GM19238 (cell line): ENCODE data around the gene EGFL7.

ENCODE experiments used
- DNase-seq: peaks from one replicate; pipeline ENCODE4 v3.0.0; 2011; ENCODE audit warnings: low spot score; ENCODE audit not compliant: insufficient read length

Gene EGFL7

DNA sequence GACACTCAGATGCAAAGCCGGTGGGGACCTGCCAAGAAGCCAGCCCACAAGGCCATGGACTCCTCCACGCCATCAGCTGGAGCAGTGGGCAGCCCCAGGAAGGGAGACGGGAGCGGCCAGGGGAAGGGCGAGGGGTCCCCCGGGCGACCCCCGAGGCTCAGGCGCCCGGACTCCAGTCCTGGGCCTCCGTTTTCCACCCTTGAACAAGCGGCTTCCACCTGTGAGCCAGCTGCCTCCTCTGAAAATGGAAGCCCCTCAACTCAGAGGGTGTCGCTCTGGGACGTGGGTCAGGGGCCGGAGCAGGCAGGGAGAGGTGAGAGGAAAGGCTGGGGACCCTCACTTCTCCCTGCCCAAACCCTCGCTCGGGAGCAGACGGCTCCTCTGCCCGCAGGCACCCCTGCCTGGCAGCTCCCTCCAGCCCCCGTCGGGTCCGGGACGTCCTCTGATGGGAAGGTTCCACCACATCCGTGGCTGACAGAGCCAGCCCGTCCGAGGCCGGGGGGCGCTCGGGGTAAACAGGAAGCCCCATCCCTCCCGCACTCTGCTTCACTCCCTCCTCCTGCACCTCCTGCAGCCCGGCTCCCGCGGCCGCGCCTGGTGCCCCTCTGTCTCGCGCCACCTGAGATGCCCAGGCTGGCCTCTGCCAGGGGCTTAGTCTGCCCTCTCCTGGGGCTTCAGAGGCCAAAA is 3.7 kb upstream of the EGFL7 start:
- no peak for DNase-seq

GRCh38 chr9:136659861-136660784 is 2.6 kb upstream of the EGFL7 start:
- no peak for DNase-seq

DNA sequence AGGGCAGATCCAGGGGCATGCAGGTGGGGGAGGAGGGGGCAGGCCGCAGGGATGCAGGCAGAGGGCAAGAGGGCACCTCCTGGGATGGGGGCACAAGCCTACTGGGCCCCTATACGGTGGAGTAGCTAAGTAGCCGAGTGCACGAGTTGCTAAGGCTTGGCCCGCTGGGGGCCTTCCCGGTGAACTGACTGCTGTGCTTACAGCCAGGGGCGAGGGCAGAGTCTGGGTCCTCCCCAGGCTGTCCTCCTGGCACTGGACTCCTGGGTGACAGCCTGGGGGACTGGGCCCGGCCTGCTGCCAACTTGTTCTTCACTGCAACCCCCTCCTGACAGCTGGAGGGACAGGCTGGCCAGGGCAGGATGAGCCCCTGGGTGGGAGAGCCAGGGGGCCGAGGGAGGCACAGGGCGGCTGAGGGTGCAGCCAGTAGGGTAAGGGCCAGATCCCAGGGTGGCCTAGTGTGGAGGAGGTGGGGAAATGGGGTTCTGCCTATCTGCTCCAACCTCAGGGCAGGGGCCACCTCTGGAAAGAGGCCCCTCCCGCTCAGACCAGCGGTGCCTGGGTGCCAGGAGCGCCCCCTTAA is 1.7 kb upstream of the EGFL7 start:
- DNase-seq = no peak

GRCh38 chr9:136661641-136662325 is 933 bp upstream of the EGFL7 start:
- no peak for DNase-seq

GRCh38 chr9:136662326-136662655 is 425 bp upstream of the EGFL7 start:
- DNase-seq = no peak

GRCh38 chr9:136664000-136664915 is 1.5 kb downstream of the EGFL7 start:
- no peak for DNase-seq

DNA sequence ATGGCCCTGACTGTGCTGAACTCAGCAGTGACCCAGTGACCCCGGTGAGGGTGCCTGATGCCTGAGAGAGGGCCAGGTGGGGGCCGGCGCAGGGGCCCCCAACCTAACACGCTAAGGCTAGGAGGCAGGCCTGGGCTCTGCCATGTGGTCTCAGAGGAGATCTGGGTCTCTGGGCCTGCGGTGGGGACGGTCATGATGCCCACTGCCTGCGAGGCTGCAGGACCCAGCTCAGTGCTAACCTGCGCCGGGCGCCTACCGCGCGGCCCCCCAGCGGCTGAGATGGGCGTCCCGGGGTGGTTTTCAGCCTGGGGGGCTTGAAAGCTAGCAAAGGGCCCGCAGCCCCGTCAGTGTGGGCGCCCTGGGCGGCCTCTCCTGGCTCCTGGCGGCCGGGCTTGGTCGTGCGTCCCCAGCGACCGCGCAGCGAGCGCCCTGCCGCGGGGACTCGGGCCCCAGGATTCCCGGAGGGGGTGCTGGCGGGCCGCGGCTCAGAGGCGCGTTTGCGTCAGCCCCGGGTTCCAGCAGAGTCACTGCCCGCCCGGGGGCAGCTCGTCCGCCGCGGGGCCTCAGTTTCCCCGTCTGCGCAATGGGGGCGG is 2.5 kb downstream of the EGFL7 start:
- no peak for DNase-seq

GRCh38 chr9:136665704-136666371 is 3.1 kb downstream of the EGFL7 start:
- DNase-seq = no peak

DNA sequence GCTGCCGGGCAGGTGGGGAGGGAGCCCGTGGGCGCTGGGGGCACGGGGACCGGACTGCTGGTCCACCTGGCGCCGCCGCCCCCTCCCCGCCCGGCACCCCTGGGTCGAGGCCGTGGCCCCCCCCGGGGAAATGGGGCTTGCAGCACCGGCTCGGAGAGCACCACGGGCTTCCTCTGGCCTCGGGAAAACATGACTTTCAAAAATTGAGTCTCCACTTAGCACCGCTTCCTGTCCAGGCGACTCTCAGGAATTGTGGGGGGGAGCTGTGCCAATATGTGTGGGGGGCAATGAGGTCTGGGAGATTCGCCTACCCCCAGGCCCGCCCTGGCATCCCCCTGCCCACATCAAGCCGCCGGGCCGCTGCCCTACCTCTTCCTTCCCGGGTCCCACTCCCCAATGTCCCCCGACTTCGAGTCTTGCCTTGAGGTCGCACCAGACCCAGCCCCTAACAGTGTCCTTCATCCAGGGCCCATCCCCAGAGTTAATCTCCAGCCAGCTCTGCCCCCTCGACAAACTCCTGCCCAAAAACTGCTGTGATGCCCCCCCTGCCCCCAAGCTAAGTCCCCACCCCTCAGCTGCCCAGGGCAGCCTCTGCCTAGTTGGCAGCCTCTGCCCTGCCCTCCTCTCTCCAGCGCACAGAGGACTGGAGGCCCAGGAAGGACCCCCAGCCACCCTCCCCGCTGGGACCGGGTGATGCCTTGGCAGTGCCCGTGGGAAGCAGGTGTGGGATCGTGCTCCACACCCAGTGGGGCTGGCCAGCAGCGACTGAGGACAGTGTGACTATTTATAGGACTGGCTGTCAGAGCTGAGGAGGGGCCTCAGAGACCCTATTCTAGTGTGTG is 3.9 kb downstream of the EGFL7 start:
- DNase-seq = no peak

DNA sequence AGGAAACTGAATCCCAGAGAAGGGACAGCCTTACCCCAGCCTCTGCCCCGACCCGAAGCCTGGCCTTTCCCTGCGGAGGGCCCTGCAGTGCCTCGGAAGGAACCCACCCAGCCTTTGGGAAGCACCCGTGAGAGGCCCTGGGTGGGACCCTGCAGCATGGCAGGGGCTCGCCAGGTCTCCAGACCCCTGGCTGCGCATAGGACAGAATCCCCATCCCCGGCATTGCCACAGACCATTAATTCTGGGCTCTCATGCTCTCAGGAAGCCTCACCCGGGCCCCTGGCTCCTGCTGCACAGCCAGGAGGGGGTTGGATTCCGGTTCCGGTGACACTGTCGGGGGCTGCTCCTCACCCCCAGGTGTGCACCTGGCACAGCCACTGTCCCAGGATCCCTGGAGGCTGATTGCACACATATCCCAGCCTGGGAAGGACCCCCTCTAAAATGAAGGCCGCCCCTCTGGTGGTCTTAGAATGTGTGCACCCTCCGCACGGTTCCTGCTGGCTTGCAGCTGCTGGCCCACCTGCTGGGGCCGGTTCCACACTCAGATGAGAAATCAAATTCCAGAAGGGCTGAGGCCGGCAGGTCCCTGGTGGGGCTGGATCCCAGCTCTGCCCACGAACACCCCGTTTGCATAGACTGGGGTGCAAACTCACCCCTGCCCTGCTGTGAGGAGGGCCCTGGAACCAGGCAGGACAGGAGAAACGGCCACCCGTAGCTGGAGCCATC is 4.7 kb downstream of the EGFL7 start:
- no peak for DNase-seq

GRCh38 chr9:136667940-136668760 is 5.4 kb downstream of the EGFL7 start:
- no peak for DNase-seq

GRCh38 chr9:136668983-136669790 is 6.5 kb downstream of the EGFL7 start:
- DNase-seq = no peak

- no peak for DNase-seq
Observed at GRCh38 chr9:136669791-136670464, 7.2 kb downstream of the EGFL7 start.

DNA sequence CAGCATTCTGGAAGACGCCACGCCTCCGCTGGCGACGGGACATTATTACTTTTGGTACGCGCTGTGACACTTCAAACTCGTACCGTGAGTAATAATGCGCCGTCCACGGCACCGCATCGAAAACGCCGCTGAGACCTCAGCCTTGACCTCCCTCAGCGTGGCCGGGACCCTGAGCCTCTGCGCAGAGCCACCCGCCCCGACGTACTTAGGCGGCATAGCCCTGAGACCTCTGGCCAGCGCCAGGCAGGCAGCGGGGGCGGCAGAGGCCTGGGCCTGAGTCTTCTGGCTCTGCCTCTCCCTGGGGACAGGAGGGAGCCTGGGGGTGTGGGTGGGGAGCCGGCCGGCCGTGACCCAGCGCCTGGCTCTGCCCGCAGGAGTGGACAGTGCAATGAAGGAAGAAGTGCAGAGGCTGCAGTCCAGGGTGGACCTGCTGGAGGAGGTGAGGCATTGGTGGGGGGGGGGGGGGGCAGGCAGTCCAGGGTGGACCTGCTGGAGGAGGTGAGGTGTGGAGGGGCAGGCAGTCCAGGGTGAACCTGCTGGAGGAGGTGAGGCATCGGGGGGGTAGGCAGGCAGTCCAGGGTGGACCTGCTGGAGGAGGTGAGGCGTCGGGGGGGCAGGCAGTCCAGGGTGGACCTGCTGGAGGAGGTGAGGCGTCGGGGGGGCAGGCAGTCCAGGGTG is 8.0 kb downstream of the EGFL7 start:
- DNase-seq = no peak

- DNase-seq = no peak
Observed at GRCh38 chr9:136671254-136671614, 8.5 kb downstream of the EGFL7 start.
